ENCODE results near the gene RAB3A. TPM values are rescaled to one million over a fixed set of nuclear protein-coding genes. Genes with fewer than 3 reads are reported as not detected.

RAB3A gene
- total RNA-seq, 4 donors from 2014 or later = 0.91 to 2.7 (median 2.1) TPM

- intact Hi-C loops (cut with DNase I; ENCODE audit: low total_unique reads) = no loop called here
- TF ChIP-seq POLR2A (IDR thresholded peaks at IDR 0.05) (no peak), CTCF (IDR thresholded peaks at IDR 0.05) (no peak)
- no peak overlapping the region for H3K4me3 ChIP-seq (ENCODE audit: low read depth, poor library complexity, severe bottlenecking)
- DNase-seq (ENCODE audit: low spot score in 2 of 2) = no peak
- WGBS, 2 donors = 85 to 86% methylated on average over 25 of the region's 25 CpGs
Observed at GRCh38 chr19:18221815-18222725, 18.2 kb upstream of the RAB3A start.

DNA sequence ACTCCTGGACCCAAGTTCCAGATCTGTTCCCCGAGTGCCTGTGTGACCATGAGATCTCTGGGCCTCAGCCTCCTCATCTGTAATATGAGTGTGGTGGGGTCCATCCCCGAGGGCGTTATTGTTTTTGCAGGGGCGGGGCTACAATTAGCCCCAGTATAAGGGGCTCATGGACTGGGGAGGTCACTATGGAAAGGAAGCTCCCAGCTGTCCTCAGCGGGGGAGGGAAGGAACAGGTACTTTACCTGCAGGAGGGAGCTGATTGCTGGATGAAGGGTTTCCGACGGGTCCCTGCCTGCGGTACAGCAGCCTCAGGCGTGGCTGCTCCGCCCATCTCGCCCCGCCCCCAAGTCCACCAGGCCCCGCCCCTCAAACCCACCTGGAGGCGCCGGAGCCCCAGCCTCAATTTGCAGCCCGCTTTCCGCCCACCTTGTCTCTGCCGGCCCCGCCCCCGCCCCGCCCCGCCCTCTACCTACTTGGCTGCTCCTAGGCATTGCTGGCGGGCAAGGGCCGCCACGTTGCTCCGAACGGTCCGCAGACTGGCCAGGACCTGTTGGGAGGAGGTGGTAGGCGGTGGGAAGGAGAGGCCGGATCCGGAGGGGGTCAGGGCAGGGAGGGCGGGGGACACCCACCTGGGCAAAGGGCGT lies 16.9 kb upstream of the RAB3A start:
- no peak for DNase-seq (ENCODE audit: low spot score in 2 of 2)
- no peak overlapping the region for H3K4me3 ChIP-seq (ENCODE audit: low read depth, poor library complexity, severe bottlenecking)
- TF ChIP-seq POLR2A (IDR thresholded peaks at IDR 0.05) (no peak), CTCF (IDR thresholded peaks at IDR 0.05) (no peak)
- intact Hi-C loops (cut with DNase I; ENCODE audit: low total_unique reads) = no loop called here
- WGBS, 2 donors = 6 to 8% methylated on average over 12 to 29 of the region's 33 CpGs

- 61 to 62% methylated on average over 27 to 28 of the region's 28 CpGs for WGBS, 2 donors
- DNase-seq (ENCODE audit: low spot score in 2 of 2) = no peak
- no peak overlapping the region for H3K4me3 ChIP-seq (ENCODE audit: low read depth, poor library complexity, severe bottlenecking)
- TF ChIP-seq POLR2A (IDR thresholded peaks at IDR 0.05) = no peak
- no peak for TF ChIP-seq CTCF (IDR thresholded peaks at IDR 0.05)
- intact Hi-C loops (cut with DNase I; ENCODE audit: low total_unique reads) = no loop called here
Observed at GRCh38 chr19:18219911-18220631, 16.2 kb upstream of the RAB3A start.

GRCh38 chr19:18218600-18218999 lies 14.8 kb upstream of the RAB3A start:
- DNase-seq (ENCODE audit: low spot score in 2 of 2) = no peak
- no peak for TF ChIP-seq CTCF (IDR thresholded peaks at IDR 0.05)
- no peak for TF ChIP-seq POLR2A (IDR thresholded peaks at IDR 0.05)
- 78 to 88% methylated on average over 3 of the region's 3 CpGs for WGBS, 2 donors

DNA sequence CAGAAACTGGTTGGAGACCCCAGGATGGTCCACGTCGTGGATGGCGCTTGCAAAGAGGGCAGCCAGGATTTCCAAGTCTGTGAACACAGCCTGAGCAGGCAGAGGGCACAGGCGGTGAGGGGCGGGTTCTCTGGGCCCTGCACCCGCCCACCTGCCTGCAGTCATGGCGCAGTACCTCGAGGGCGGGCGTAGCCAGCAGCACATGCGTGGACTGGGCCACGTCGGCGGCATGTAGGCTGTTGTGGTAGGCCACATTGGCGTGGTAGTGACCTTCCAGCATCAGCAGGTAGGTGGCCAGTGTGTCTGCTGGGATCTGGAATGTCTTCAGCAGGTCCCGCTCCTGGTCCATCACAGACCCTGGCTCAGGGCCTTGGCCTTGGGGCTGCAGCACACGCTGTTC lies 14.3 kb upstream of the RAB3A start:
- no peak for DNase-seq (ENCODE audit: low spot score in 2 of 2)
- no peak overlapping the region for H3K4me3 ChIP-seq (ENCODE audit: low read depth, poor library complexity, severe bottlenecking)
- WGBS, 2 donors = 66 to 75% methylated on average over 16 to 17 of the region's 17 CpGs
- intact Hi-C loops (cut with DNase I; ENCODE audit: low total_unique reads) = no loop called here
- TF ChIP-seq POLR2A (IDR thresholded peaks at IDR 0.05) = no peak
- no peak for TF ChIP-seq CTCF (IDR thresholded peaks at IDR 0.05)

More at GRCh38 chr19:18218600-18218999, 14.8 kb upstream of the RAB3A start:
- no peak overlapping the region for H3K4me3 ChIP-seq (ENCODE audit: low read depth, poor library complexity, severe bottlenecking)
- intact Hi-C loops (cut with DNase I; ENCODE audit: low total_unique reads) = no loop called here
